GM19438 (cell line): ENCODE data around the gene PLEKHH1.

Source experiments
- ATAC-seq: cut with Tn5 transposase; IDR thresholded peaks from one replicate; pipeline ENCODE4 v1.9.1; 2021; ENCODE audit warnings: low read depth; ENCODE audit not compliant: unreplicated experiment

The PLEKHH1 gene

DNA sequence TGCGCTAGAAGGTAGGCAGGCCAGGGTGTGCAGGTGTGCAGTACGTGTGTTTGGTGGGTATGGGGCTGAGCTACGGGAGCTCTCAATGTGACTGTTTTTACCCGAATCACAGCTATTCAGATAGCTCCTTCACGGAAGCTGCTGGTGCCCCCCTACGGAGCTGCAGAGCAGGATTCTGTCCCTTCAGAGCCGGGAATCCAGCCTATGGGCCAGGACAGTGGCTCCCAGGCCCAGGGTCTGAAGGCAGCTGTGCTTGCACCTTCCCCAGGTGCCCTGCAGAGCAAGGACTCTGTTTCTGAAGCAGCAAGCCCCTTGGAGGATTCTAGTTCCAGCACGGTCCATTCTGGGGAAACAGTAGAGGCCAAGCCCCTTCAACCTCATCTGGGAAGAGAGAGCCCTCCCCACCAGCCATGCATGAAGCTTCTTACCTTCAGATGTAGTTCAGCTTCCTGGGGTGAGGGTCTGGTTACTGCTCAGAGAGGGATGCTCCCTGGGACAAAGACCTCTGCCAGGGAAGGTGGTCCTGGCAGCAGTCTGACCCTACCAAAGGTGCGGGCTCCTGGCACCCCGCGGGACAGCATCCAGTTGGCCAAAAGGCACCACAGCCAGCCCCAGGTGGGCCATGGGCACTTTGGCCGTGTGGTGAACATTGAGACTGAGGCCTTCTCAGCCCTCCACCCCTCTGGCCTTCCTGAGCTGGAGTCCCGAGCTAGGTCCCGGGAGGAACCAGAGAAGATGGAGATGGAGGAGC lies 29.1 kb downstream of the PLEKHH1 start:
- no peak for ATAC-seq

- no peak for ATAC-seq
Observed at GRCh38 chr14:67562776-67563150, 29.7 kb downstream of the PLEKHH1 start.

DNA sequence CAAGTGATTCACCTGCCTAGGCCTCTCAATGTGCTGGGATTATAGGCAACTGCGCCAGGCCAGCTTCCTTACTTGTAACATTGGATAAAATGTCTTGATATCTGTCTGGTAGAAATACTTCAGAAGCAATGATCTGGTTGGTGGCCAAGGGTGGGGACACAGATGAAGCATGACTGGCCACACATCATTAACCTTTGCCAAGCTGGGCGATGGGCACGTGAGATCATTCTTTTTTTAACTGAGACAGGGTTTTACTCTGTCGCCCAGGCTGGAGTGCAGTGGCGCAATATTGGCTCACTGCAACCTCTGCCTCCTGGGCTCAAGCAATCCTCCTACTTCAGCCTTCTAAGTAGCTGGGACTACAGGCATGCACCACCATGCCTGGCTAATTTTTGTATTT lies 31.1 kb downstream of the PLEKHH1 start:
- ATAC-seq, result no peak

DNA sequence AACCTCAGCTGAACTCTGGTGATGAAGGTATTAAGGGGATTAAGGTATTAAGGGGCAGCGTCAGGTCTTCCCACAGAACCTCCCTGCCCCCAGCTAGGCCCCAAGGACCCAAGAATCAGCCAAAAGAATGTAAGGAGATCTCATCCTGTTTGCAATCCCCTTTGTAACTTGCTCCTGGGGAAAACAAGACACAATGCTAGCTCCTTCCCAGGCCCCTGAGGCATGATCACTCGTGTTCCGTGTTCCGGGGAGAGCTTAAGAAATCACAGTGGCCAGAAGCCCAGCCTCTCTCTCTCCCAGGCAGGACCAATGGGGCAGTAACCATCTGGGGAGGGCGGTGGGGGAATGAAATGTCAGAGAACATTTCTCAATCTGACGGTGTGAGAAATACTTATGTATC lies 33.8 kb downstream of the PLEKHH1 start:
- ATAC-seq, result no peak

DNA sequence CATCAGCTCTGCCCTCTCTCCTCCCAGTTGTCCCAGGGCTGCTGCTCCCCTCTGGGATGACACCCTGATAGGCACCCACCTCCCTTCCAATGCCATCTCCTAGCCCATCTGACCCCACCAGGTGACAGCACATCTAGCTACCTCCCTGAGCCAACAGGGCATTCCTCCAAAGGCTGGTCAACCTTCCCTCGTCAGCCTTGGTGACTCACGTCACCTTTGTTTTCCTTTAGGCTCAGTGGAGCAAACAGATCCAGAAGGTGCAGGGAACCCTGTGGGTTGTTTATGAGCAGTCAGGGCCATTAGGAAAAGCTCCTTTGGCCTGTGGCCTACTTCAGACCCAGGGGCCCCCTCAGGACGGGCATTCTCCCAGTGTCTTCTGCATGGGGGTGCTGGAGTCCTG lies 34.6 kb downstream of the PLEKHH1 start:
- no peak for ATAC-seq

DNA sequence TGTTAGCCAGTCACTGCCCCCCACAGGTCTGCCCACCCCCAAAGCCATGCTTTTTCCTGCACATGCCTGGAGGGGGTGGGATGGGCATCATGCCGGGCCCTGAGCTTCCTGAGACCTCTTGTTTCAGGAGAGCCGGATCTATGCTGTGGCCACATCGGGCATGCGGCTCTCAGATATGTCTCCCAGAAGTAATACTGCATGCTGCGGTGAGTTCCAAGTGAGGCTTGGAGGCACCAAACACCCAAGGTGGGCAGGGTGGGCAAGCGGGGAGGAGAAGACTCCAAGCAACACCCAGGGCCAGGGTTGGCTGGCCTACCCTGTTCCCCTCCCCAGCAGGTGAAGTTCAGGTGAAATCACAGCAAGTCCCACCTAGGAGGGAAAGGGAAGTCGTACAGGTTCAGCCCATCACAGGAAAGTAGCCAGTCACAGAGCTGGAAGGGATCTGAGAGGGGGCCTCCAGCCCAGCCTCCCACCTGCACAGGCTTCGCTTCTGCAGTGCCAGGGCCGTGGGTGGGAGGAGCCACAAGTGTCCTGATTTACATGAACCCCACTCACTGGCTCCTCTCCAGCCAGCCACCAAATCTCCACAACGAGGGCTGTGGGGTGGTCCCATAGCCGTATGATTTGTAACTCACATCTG lies 36.0 kb downstream of the PLEKHH1 start:
- no peak for ATAC-seq

GRCh38 chr14:67569651-67570290 lies 36.7 kb downstream of the PLEKHH1 start:
- no peak for ATAC-seq

DNA sequence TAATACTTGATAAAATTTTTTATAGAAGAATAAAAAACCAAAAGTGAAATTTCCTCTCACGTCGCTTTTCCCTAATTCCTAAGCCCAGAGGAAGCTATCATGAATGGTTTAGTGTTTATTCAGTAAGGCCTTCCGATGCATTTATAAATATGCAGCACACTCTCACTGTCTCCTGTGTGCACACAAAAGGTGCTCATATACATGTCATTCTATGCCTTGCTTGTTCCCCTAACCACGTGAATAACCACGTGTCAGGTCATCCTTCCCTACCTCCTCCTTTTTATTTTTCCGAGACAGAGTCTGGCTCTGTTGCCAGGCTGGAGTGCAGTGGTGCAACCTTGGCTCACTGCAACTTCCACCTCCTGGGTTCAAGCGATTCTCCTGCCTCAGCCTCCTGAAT lies 37.4 kb downstream of the PLEKHH1 start:
- ATAC-seq, result no peak

GRCh38 chr14:67571275-67571990 lies 38.3 kb downstream of the PLEKHH1 start:
- no peak for ATAC-seq

DNA sequence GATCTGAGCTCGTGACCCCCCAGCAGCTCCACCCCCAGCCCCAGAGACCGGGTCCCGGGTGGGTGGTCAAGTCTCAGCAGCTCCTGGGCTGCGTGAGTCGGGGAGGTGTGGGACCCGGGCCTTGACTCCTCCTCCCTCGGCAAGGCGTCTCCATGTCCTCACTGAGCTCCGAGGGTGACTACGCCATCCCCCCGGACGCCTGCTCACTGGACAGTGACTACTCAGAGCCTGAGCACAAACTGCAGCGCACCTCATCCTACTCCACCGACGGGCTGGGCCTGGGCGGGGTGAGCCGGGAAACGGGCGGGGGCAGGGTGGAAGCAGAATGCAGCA lies 38.9 kb downstream of the PLEKHH1 start:
- no peak for ATAC-seq

DNA sequence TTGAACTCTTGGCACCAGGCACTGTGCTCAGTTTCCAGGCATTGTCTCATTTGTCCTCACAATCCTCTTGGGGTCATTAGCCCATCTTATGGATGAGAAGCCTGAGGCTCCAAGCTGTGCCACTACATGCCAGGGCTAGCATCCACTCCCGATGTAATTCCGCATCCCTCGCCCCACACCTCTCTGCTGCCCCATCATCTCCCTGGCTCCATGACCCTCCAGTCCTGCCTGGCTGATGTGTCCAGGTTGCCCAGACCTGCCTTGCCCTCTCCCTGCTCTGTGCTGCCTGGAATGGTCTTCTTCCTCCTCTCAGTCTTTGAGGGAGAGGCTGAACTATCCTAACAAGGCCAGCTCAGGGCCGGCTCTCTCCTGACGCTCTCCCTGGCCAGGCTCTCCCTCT lies 39.5 kb downstream of the PLEKHH1 start:
- ATAC-seq, result no peak

- no peak for ATAC-seq
Observed at GRCh38 chr14:67573228-67574010, 40.3 kb downstream of the PLEKHH1 start.

GRCh38 chr14:67574156-67574555 lies 41.1 kb downstream of the PLEKHH1 start:
- no peak for ATAC-seq

- no peak for ATAC-seq
Observed at GRCh38 chr14:67574806-67575205, 41.7 kb downstream of the PLEKHH1 start.

DNA sequence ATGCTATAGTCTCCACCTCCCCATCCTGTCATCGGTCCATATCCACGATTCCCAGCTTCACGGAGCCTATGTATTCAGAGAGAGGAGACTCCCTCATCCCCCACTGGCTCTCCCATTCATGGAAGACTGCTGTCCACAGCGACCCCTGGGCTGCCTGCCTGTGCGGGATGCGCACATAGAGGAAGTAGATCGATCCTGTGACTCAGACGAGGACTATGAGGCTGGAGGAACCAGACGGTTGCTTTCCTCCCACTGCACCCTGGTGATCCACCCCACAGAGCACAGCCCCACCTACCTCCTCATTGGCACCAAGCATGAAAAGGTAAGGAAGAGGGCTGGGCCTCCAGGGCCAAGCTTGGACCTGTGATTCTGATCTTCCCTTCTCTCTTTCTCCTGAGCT lies 42.6 kb downstream of the PLEKHH1 start:
- no peak for ATAC-seq

DNA sequence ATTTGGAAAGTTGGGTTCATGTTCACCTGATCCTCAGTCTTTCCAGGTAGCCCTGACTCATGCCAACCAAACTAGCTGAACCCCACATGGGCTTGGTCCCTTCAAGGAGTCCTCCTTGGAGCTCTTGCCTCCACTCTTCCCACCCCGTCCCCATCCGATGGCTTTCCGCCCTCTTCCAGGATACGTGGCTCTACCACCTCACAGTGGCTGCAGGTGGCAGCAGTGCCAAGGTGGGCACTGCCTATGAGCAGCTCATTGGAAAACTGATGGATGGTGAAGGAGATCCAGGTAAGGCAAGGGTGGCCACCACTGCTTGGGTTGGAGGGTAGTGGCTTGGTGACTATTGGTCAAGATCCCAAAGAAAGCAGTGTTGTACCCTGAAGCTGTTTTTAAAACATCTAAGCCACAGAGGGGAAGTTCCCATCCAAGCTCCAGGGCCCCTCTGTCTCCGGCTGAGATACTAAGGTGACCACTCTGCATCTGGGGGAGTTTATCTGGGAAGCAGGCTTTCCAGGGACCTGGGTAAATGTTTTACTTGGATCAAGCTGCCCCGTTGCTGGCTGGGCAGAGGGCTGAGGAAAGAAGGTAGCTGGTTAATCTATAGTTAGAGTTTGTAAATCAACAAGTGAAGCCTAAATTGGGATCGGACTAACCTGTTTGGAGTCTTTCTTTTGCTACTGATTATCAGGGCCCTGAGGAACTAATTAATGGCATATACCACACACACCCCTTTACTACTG lies 43.3 kb downstream of the PLEKHH1 start:
- no peak for ATAC-seq

DNA sequence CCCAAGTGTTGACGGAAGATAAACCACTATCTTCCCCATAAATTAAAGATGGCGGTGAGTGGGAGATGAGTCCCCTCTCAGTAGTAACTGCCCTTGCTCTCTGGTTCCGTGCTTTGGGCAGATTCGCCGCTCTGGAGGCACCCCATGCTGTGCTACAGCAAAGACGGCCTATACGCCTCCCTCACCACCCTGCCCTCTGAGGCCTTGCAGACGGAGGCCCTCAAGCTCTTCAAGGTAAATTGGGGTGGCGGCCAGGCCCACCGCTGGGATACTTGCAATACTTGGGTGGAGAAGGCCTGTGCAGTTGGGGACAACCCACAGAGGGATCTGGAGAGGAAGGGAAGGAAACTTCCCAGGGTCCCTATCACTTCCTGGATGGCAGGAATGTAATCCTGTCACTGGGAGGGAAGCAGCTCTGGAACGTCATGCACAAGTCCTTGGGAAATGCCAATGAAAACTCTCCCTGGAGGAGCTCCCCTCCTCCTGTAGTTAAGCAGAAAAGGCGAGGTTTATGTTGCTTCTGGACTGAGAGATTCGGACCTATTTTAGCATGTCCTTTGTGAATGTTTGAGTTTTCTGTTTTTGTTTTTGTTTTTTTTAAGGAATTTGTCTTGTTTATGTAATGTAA lies 44.2 kb downstream of the PLEKHH1 start:
- ATAC-seq, result no peak

GRCh38 chr14:67577909-67578749 lies 45.0 kb downstream of the PLEKHH1 start:
- ATAC-seq, result no peak

- no peak for ATAC-seq
Observed at GRCh38 chr14:67579040-67579439, 46.0 kb downstream of the PLEKHH1 start.
